ENCODE data around the gene BEND5.

The BEND5 gene

GRCh38 chr1:48679859-48680258 lies 96.8 kb downstream of the BEND5 start:
- no peak for DNase-seq (ENCODE audit: low read depth)

- no peak for DNase-seq (ENCODE audit: low read depth)
Observed at GRCh38 chr1:48678710-48679505, 97.8 kb downstream of the BEND5 start.

Measured in activated T-cell treated with anti-CD3 and anti-CD28 coated beads for 1 hour (primary cell).